WTC11 (cell line): ENCODE data around the gene VWA3B. TPM values are rescaled to one million over a fixed set of nuclear protein-coding genes. Genes with fewer than 3 reads are reported as not detected.

Experiments used
- ATAC-seq: fragments of 200-7000 bp; cut with Tn5 transposase; 2 replicates; pipeline ENCODE4 v1.10.0; 2021; ENCODE audit warnings: mild to moderate bottlenecking, moderate library complexity
- CTCF ChIA-PET: fragments of 300-600 bp; sonication (Branson Sonifier 250); formaldehyde crosslinking; loops from one replicate; lab custom pipeline; 2021; ENCODE audit warnings: antibody characterized with exemption; lab: Charles Lee
- POLR2A ChIA-PET: fragments of 350-600 bp; sonication (Branson Sonifier 250); formaldehyde crosslinking; loops from one replicate; lab custom pipeline; 2021; ENCODE audit warnings: antibody characterized with exemption; lab: Charles Lee
- DNase-seq: peaks from one replicate; pipeline ENCODE4 v3.0.0; 2021; ENCODE audit warnings: low spot score
- H3K27ac Mint-ChIP-seq: 2 replicates; pipeline ENCODE4 v1.8.0; 2021; ENCODE audit warnings: mixed read lengths
- H3K27me3 Mint-ChIP-seq: 2 replicates; pipeline ENCODE4 v1.8.0; 2021; ENCODE audit warnings: low read depth, mild to moderate bottlenecking, moderate library complexity, mixed read lengths
- H3K36me3 Mint-ChIP-seq: 2 replicates; pipeline ENCODE4 v1.8.0; 2021; ENCODE audit warnings: mixed read lengths
- H3K4me1 Mint-ChIP-seq: 2 replicates; pipeline ENCODE4 v1.8.0; 2022; ENCODE audit warnings: mixed read lengths
- H3K4me3 Mint-ChIP-seq: 2 replicates; pipeline ENCODE4 v1.8.0; 2021; ENCODE audit warnings: mild to moderate bottlenecking, moderate library complexity, mixed read lengths
- H3K9me3 Mint-ChIP-seq: 2 replicates; pipeline ENCODE4 v1.8.0; 2021; ENCODE audit warnings: mixed read lengths
- AR ChIP-seq: fragments of 250-450 bp; sonication (Bioruptor Pico); IDR thresholded peaks from 2 replicates; pipeline ENCODE4 v1.9.0; 2021; ENCODE audit warnings: mild to moderate bottlenecking
- ATF6 ChIP-seq: sonication (generic); formaldehyde crosslinking; IDR thresholded peaks from 2 replicates; pipeline ENCODE4 v1.8.1; 2023; ENCODE audit warnings: mild to moderate bottlenecking, missing genetic modification reagents
- CDX4 ChIP-seq: fragments of 250-450 bp; sonication (Bioruptor Pico); IDR thresholded peaks from 2 replicates; pipeline ENCODE4 v1.9.0; 2021; ENCODE audit warnings: moderate library complexity, mild to moderate bottlenecking, inconsistent platforms, borderline replicate concordance
- E2F4 ChIP-seq: sonication (generic); formaldehyde crosslinking; IDR thresholded peaks from 2 replicates; pipeline ENCODE4 v1.8.1; 2022; ENCODE audit warnings: low read depth, mild to moderate bottlenecking, moderate library complexity, missing genetic modification reagents, borderline replicate concordance
- HMGA2 ChIP-seq: fragments of 250-450 bp; sonication (Bioruptor Pico); IDR thresholded peaks from 2 replicates; pipeline ENCODE4 v1.4.0; 2021; ENCODE audit warnings: mild to moderate bottlenecking, moderate library complexity
- KAT7 ChIP-seq: sonication (generic); formaldehyde crosslinking; IDR thresholded peaks from 2 replicates; pipeline ENCODE4 v1.8.1; 2023; ENCODE audit warnings: missing genetic modification reagents, mild to moderate bottlenecking, borderline replicate concordance
- NR3C1 ChIP-seq: sonication (generic); formaldehyde crosslinking; conservative IDR thresholded peaks from 2 replicates; pipeline ENCODE4 v1.8.1; 2023; ENCODE audit warnings: low read depth, mild to moderate bottlenecking, missing genetic modification reagents
- OVOL2 ChIP-seq: fragments of 250-450 bp; sonication (Bioruptor Pico); IDR thresholded peaks from 2 replicates; pipeline ENCODE4 v1.9.0; 2021; ENCODE audit warnings: mild to moderate bottlenecking, borderline replicate concordance
- SMAD3 ChIP-seq: sonication (generic); formaldehyde crosslinking; IDR thresholded peaks from 2 replicates; pipeline ENCODE4 v1.8.0; 2022; ENCODE audit warnings: missing genetic modification reagents, mild to moderate bottlenecking, borderline replicate concordance
- SMAD4 ChIP-seq: sonication (generic); formaldehyde crosslinking; IDR thresholded peaks from 2 replicates; pipeline ENCODE4 v1.8.0; 2022; ENCODE audit warnings: mild to moderate bottlenecking, missing genetic modification reagents
- STAT6 ChIP-seq: sonication (generic); formaldehyde crosslinking; conservative IDR thresholded peaks from 2 replicates; pipeline ENCODE4 v1.8.1; 2023; ENCODE audit warnings: mild to moderate bottlenecking, low read depth, missing genetic modification reagents, moderate library complexity
- ZBTB43 ChIP-seq: sonication (generic); formaldehyde crosslinking; IDR thresholded peaks from 2 replicates; pipeline ENCODE4 v1.8.1; 2023; ENCODE audit warnings: mild to moderate bottlenecking, missing genetic modification reagents
- ZNF138 ChIP-seq: sonication (generic); formaldehyde crosslinking; conservative IDR thresholded peaks from 2 replicates; pipeline ENCODE4 v1.8.1; 2022; ENCODE audit warnings: mild to moderate bottlenecking, moderate library complexity, missing genetic modification reagents
- ZNF512 ChIP-seq: sonication (generic); formaldehyde crosslinking; IDR thresholded peaks from 2 replicates; pipeline ENCODE4 v1.8.1; 2022; ENCODE audit warnings: missing genetic modification reagents, borderline replicate concordance
- ZNF532 ChIP-seq: fragments of 250-450 bp; sonication (Bioruptor Pico); IDR thresholded peaks from 2 replicates; pipeline ENCODE4 v1.9.0; 2021; ENCODE audit warnings: mild to moderate bottlenecking, borderline replicate concordance
- total RNA-seq: library from RNA; stranded (reverse); gene quantifications from 3 replicates; pipeline ENCODE4 v1.2.3, GENCODE V29; 2021

Gene VWA3B
- total RNA-seq, 1 experiment from 2014 or later: not detected

GRCh38 chr2:98245491-98245890 lies 158.5 kb downstream of the VWA3B start (continued):
- no peak for TF ChIP-seq HMGA2 (CRISPR knock-in tag)
- no peak for TF ChIP-seq ZNF532 (CRISPR knock-in tag)
- TF ChIP-seq AR (CRISPR knock-in tag): no peak
- no peak for TF ChIP-seq KAT7 (CRISPR knock-in tag)

- DNase-seq (no peak), ATAC-seq (no peak)
- ChIA-PET CTCF (interaction anchor here (0.8 kb wide), 1 partner anchor 22 kb away, joined by 5 read pairs; no protein-coding TSS in a partner anchor), POLR2A (no interaction called here)
- no peak overlapping the region for H3K27ac Mint-ChIP-seq
- peaks cover 13% of the 10 kb centered on the region for H3K36me3 Mint-ChIP-seq
- H3K9me3 Mint-ChIP-seq: peaks cover 26% of the 10 kb centered on the region
- H3K4me3 Mint-ChIP-seq: no peak overlapping the region
- no peaks in the 10 kb centered on the region; the same call in 1 of the 2 replicates for H3K27me3 Mint-ChIP-seq
- no peaks in the 10 kb centered on the region for H3K4me1 Mint-ChIP-seq
- no peak for TF ChIP-seq SMAD3
- TF ChIP-seq ZNF138: no peak
- no peak for TF ChIP-seq E2F4
- no peak for TF ChIP-seq ZNF512 (CRISPR knock-in tag)
- no peak for TF ChIP-seq CDX4
- no peak for TF ChIP-seq OVOL2 (CRISPR knock-in tag)
- TF ChIP-seq SMAD4: no peak
- TF ChIP-seq ZBTB43: no peak
- no peak for TF ChIP-seq ATF6 (CRISPR knock-in tag)
- TF ChIP-seq NR3C1 (CRISPR knock-in tag): no peak
- no peak for TF ChIP-seq STAT6
Measured at GRCh38 chr2:98247383-98247782, 160.4 kb downstream of the VWA3B start.
